DMS153 treated with DMSO at 0.1 percent for 48 hours (cell line): ENCODE data around the gene TSPAN17.
A peak's percentile ranks its signal among the peaks of the same experiment; 100 is the strongest.
"Not testable (repeated sequence)": the region's sequence is repeated elsewhere in the genome, so short reads cannot be mapped to it uniquely, and the experiment has no call there.

ENCODE experiments used
- DNase-seq: peaks from one replicate; lab custom pipeline; 2025; ENCODE audit not compliant: unreplicated experiment; lab: John Stamatoyannopoulos, UW

The TSPAN17 gene

GRCh38 chr5:176647030-176647842 lies at the start of gene TSPAN17:
Gene TSPAN17, plus strand, starts transcription at chr5:176647484. Its CDS starts 132 bp downstream, at chr5:176647616.
- DNase-seq: peak; percentile 67

- DNase-seq: not testable (repeated sequence)
Measured at GRCh38 chr5:176599749-176600430, 47.4 kb upstream of the TSPAN17 start.

- DNase-seq: no peak
Measured at GRCh38 chr5:176601901-176602482, 45.3 kb upstream of the TSPAN17 start.

GRCh38 chr5:176603091-176603490 lies 44.2 kb upstream of the TSPAN17 start:
- DNase-seq: no peak

- no peak for DNase-seq
Measured at GRCh38 chr5:176606032-176606431, 41.3 kb upstream of the TSPAN17 start.

GRCh38 chr5:176606875-176607274 lies 40.4 kb upstream of the TSPAN17 start:
- no peak for DNase-seq

GRCh38 chr5:176608142-176608705 lies 39.1 kb upstream of the TSPAN17 start:
- DNase-seq: no peak

- DNase-seq: no peak
Measured at GRCh38 chr5:176608937-176609723, 38.2 kb upstream of the TSPAN17 start.

GRCh38 chr5:176609724-176610434 lies 37.4 kb upstream of the TSPAN17 start, which contains the start of gene GPRIN1:
Gene GPRIN1, minus strand, starts transcription at chr5:176610156. Its CDS starts 10,322 bp downstream, at chr5:176599834.
- DNase-seq: no peak

GRCh38 chr5:176610435-176610773 lies 36.9 kb upstream of the TSPAN17 start:
- DNase-seq: no peak

GRCh38 chr5:176611435-176611834 lies 35.8 kb upstream of the TSPAN17 start:
- DNase-seq: no peak

GRCh38 chr5:176612008-176612407 lies 35.3 kb upstream of the TSPAN17 start:
- DNase-seq: no peak

- DNase-seq: no peak
Measured at GRCh38 chr5:176612855-176613254, 34.4 kb upstream of the TSPAN17 start.

GRCh38 chr5:176614805-176615478 lies 32.3 kb upstream of the TSPAN17 start:
- no peak for DNase-seq

- DNase-seq: no peak
Measured at GRCh38 chr5:176616511-176616910, 30.8 kb upstream of the TSPAN17 start.

GRCh38 chr5:176618783-176619182 lies 28.5 kb upstream of the TSPAN17 start:
- DNase-seq: no peak

- no peak for DNase-seq
Measured at GRCh38 chr5:176619203-176619568, 28.1 kb upstream of the TSPAN17 start.

- no peak for DNase-seq
Measured at GRCh38 chr5:176619569-176620332, 27.5 kb upstream of the TSPAN17 start.
